HG03558 (cell line): ENCODE results near the gene CENPN.
A peak's percentile ranks its signal among the peaks of the same experiment; 100 is the strongest.

Experiments used
- ATAC-seq: cut with Tn5 transposase; IDR thresholded peaks from one replicate; pipeline ENCODE4 v1.9.1; 2021; ENCODE audit warnings: moderate number of reproducible peaks; ENCODE audit not compliant: unreplicated experiment; ENCODE audit errors: extremely low read depth

The CENPN gene

GRCh38 chr16:81018496-81018895, 11.5 kb downstream of the CENPN start:
- no peak for ATAC-seq

GRCh38 chr16:81026429-81026828, 19.4 kb downstream of the CENPN start:
- ATAC-seq: no peak

- ATAC-seq: no peak
Observed at GRCh38 chr16:81029930-81030604, 23.1 kb downstream of the CENPN start.

DNA sequence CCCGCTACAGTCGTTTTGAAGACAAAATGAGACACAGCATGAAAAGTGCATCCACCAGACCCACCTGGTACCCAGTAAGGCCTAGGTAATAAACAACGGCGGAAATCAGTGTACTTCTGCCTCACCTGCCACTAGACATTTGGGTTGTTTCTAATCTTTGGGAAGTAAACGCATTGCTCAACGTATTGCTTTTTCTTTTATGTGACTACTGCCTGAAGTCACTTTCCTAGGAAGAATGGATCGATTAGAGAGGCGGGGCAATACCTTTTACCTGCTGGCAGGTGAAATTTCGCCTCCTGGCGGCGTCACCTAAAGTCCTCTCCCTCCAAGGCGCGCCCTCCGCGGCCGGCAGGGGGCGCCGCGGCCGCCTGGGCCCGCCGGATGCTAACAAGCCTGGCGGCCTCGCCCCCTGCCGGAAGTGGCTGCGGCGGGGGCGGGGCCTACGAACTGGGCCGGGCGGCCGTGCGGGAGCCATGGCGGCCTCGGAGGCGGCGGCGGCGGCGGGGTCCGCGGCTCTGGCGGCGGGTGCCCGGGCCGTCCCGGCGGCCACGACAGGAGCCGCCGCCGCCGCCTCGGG, 28.5 kb downstream of the CENPN start, which contains the start of gene ATMIN:
Gene ATMIN (plus strand): TSS at position 445 of the 577 bp plus-strand sequence. CDS start 29 bp downstream, at position 474.
- peak; percentile 75 for ATAC-seq

DNA sequence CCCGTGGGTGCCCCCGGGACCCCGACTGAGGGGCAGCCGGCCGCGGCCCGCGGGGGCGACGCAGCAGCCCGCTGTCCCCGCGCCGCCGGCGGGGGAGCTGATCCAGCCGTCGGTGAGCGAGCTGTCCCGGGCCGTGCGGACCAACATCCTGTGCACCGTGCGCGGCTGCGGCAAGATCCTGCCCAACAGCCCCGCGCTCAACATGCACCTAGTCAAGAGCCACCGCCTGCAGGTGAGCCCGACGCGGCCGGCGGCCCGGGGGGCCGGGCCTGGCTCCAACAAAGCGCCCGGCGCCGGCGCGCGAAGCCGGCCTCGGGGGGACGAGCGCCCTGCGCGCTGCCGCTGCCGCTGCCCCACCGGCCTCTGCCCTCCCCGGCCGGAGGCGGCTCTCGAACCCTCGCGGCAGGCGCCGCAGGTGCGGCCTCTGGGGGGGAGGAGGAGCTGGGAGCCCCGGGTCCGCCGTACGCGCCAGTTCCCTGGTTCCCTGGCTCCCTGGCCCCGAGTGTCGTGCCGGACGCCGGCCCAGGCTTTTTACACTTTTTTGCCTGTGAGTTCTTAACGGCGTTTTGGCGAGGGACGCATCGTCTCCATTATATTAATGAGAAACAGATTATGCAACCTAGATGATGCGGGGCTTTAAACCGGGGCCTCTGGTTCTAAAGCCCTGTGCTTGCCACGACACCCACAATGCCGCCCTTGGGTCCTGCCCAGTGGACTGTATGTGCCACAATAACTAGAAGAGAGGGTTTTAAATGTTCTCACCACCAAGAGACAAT, 29.1 kb downstream of the CENPN start:
- peak; percentile 35 for ATAC-seq

DNA sequence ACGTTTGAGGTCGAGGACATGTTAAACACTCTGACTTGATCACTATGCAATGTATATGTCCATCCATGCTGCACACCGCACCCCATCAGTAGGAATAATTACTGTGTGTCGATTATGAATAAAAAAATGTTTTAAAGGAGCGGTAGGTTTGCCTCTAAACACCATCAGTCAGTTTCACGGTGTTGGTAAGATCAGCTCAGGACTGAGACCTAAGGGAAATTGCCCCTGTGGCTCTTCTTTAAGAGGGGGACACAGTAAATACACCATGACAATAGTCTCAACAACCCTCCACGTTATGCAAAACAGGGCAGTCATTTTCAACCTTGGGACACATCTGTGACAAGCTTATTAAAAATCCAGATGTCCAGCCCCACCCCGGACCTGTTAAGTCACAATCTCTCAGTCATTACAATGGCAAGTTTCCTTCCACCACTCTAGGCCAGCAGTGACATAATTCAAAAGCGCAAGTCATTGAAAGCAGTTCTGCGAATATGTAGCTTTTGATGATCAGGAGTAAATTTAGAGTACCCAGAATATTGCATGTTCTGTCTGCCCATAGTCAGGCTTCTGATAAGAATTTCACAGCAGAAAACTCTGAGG, 29.8 kb downstream of the CENPN start:
- ATAC-seq: no peak

GRCh38 chr16:81040131-81040530, 33.1 kb downstream of the CENPN start:
- no peak for ATAC-seq

DNA sequence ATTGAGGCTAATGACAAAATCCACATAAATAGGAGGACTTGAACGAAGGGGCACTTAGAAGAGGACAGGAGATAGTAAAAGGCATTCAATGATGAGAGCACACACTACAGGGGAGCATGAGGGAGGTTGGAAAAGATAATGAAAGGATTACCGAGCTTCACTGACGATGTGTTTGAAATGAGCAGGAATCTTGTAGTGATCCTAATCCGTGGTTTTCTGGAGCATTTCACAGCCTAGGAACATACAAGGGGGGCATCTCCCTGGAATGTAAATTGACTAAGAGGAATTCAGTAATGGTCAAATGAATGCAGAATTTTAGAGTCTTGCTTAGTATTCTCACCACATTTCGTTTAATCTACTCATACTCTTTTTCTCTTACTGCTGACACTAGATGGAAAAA, 33.8 kb downstream of the CENPN start:
- ATAC-seq: no peak

DNA sequence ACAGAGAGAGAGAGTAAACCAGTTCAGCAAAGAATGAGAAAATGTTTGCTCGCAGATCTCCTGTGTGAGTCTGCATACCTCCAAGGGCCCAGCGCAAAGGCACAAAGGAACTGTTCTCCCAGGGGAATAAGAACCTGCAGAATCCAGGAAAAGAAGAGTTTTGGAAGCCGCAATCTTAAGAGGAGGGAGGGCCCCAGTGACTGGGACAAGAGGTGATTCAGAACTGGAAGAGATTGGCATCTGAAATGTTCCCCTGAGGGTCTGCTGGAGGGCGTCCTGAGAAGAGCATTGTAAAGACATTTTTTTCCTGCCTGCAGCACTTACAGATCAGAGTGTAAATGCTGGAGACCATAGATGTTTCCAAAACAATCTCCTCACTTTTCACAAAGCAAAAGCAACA, 34.7 kb downstream of the CENPN start:
- ATAC-seq: no peak

DNA sequence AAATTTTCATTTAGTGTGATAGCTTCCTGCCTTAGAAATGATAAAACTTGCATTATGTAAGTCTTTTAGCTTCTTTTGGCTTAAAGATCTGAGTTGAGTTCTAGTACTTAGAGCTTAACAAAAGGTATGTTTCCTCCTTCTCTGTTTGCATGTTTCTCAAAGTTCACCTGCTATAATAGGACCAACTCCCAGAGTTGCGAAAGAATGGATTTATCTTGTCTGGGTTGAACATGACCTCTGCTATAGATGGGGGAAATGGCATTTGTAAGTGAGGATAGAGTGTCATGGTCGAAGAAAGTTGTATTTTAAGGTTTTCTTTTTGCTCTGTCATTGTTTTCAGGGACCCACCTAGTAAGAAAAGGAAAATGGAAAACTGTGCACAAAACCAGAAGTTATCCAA, 35.8 kb downstream of the CENPN start:
- ATAC-seq: no peak

GRCh38 chr16:81053761-81054160, 46.7 kb downstream of the CENPN start:
- no peak for ATAC-seq

GRCh38 chr16:81060576-81061306, 53.7 kb downstream of the CENPN start:
- no peak for ATAC-seq

DNA sequence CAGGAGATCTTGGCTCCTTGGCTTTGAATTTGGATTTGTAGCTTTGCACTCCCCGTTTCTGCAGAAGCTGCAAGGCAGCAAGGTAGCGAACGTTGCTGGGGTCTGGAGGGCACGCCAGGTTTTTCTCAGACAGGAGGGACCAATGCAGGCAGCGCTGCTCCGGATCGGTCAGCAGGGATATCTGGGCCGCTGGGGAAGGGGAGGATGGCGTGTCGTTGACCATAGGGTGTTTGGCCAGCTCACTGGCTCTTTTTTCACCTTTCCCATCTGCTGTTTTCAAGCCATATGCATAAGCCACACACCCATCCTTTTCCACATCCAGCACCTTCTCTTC, 54.3 kb downstream of the CENPN start:
- ATAC-seq: no peak

DNA sequence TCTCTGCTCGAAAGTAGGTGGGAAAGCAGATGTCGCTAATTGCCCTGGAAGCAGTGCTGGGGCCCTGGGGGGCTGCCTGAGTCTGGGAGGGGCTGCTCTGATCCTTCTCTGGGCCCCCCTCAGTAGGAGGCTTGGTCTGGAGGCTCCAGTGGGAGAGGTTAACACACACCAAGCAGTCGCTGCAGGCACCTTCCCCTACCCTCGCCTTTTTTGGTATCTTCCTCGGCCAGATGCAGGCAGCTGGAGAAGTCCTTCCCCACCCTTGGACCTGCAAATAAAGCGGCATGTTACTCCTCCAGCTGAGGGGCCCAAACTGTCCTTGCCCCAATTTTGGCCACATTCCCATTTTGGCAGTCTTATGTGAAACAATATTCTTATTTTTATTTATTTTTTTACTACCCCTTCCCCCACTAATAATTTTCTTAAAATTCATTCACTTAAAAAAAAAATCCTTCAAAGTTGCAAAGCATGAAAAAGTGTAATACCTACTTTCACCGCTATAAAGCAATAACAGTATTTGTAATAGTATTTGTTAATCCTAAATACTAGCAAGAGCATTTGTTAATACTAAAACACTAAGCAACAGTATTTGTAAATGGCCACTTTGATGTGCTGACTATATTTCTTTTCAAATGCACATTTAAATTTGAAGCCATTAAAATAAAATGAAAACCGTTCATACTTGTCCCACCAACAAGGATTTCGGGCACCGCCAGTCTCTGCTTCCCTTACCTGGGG, 55.0 kb downstream of the CENPN start:
- no peak for ATAC-seq

DNA sequence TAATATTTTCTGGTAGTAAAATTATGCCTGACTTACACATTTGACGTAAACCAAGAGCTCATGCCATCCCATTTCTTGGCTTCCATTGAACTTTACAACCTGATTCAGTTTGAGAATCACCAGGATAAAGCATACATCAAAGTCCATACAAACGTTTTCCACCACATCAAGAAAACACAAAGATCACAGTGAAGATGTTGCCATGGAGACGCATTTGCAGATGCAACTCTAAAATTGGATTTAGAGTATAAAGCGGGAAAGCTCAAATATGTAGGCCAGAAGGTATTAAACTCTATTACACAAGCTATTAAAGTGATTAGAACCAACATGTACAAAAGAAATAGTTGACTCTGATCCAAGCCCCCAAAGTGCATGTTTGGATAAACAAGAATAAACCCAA, 59.7 kb downstream of the CENPN start:
- no peak for ATAC-seq

GRCh38 chr16:81067166-81067565, 60.2 kb downstream of the CENPN start:
- ATAC-seq: no peak

DNA sequence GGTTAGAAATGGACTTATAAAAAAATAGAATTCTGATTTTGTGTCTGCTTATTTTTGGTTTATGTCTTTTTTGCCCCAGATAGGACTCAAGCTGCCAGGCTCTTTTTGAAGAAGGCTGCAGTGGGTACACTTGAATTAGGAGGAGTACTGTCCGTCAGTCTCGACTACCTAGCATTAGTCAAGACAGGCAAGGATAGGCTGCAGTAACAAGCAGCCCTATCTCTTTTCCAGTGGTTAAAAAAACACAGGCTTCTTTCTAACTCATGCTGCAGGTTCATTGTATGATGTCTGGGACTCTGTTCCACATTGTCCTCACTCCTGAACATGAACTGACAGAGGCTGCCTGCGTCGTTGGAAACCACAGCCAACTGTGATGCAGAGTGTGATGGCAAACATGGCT, 62.0 kb downstream of the CENPN start:
- ATAC-seq: no peak

DNA sequence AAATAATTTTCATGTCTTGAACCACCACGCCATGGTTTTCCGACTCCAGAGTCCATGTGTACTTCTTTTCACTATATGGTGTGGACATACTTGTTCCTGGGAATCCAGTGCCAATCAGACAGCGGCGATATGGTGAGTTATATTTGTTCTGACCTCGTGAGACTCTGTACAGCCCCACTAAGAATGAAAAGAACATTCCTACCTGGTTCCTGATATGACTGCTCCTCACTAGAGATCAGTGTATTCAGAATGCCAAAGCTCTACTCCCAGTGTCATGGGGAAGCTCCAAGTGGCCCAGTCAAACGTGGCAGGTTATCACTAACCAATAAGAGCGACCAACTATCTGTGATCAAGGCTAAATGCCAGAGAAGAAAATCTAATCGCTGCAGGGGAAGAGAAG, 64.0 kb downstream of the CENPN start:
- ATAC-seq: no peak

DNA sequence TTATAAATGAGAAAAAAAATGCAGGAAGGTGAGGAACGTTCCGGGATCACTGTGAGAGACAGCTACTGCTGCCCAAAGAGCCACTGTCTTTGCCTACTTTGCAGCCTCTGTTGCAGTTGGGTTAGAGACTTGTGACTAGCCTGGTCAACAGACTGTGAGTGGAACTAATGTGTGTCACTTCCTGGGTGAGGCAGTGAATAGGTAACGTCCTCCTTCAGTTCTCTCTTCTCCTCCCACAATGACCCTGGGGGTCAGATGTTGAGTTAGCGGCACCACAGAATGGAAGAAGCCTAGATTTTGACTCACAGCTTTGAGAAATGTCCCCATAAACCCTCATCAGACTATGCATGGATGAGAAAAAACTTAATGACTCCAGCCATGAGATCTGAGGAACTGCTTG, 64.8 kb downstream of the CENPN start:
- no peak for ATAC-seq
